HL-60 (cell line): ENCODE measurements around the gene CACUL1.

ENCODE experiments used
- CTCF ChIP-seq: IDR thresholded peaks from one replicate; pipeline ENCODE4 v1.5.1; 2011; ENCODE audit warnings: low read length, control low read depth, inconsistent platforms; ENCODE audit not compliant: insufficient read depth
- GABPA ChIP-seq: IDR thresholded peaks from 2 replicates; pipeline ENCODE4 v1.6.1; 2012; ENCODE audit warnings: low read depth
- POLR2AphosphoS5 ChIP-seq: IDR thresholded peaks from 2 replicates; pipeline ENCODE4 v1.6.1; 2012; ENCODE audit warnings: low read depth
- REST ChIP-seq: IDR thresholded peaks from 2 replicates; pipeline ENCODE4 v1.6.1; 2012; ENCODE audit warnings: low read depth; ENCODE audit not compliant: insufficient replicate concordance

- TF ChIP-seq CTCF = no peak
- TF ChIP-seq REST = no peak
- no peak for TF ChIP-seq POLR2AphosphoS5
- TF ChIP-seq GABPA = no peak
These were observed 21.3 kb upstream of the CACUL1 start for GRCh38 chr10:118776033-118776432.
